ENCODE data around the gene PFDN1.
"Not testable (repeated sequence)": the region's sequence is repeated elsewhere in the genome, so short reads cannot be mapped to it uniquely, and the experiment has no call there.

Gene PFDN1

GRCh38 chr5:140213370-140213983 is 89.4 kb downstream of the PFDN1 start:
- no peak for DNase-seq (ENCODE audit: low spot score)

GRCh38 chr5:140208065-140208464 is 94.8 kb downstream of the PFDN1 start:
- DNase-seq (ENCODE audit: low spot score) = no peak

- no peak for DNase-seq (ENCODE audit: low spot score)
These were observed 95.5 kb downstream of the PFDN1 start for GRCh38 chr5:140207250-140207964.

GRCh38 chr5:140205952-140206351 is 96.9 kb downstream of the PFDN1 start:
- no peak for DNase-seq (ENCODE audit: low spot score)

- peak; percentile 37 for DNase-seq (ENCODE audit: low spot score)
These were observed 97.7 kb downstream of the PFDN1 start for GRCh38 chr5:140205216-140205615.

GRCh38 chr5:140202610-140203009 is 100.3 kb downstream of the PFDN1 start:
- DNase-seq (ENCODE audit: low spot score) = no peak

- no peak for DNase-seq (ENCODE audit: low spot score)
These were observed 100.8 kb downstream of the PFDN1 start for GRCh38 chr5:140202078-140202477.

- not testable (repeated sequence) for DNase-seq (ENCODE audit: low spot score)
These were observed 104.0 kb downstream of the PFDN1 start for GRCh38 chr5:140198915-140199314.

- DNase-seq (ENCODE audit: low spot score) = no peak
These were observed 105.9 kb downstream of the PFDN1 start for GRCh38 chr5:140197023-140197422.

- DNase-seq (ENCODE audit: low spot score) = no peak
These were observed 106.6 kb downstream of the PFDN1 start for GRCh38 chr5:140196115-140196814.
